Fibroblast of lung (primary cell): ENCODE data around the gene WDFY2.

Experiments
- CTCF ChIP-seq, 2 donors: IDR thresholded peaks in 1 of 2; conservative IDR thresholded peaks in 1 of 2; 1 replicate in 1 of 2; 2 replicates in 1 of 2; pipeline ENCODE4 v1.5.1; 2011 to 2012; ENCODE audit warnings: low read length in 2 of 2, control low read depth in 1 of 2, inconsistent platforms in 1 of 2, low read depth in 1 of 2, mild to moderate bottlenecking in 1 of 2
- EZH2 ChIP-seq: IDR thresholded peaks from 2 replicates; pipeline ENCODE4 v1.5.1; 2012; ENCODE audit warnings: low read length, control low read depth, mild to moderate bottlenecking; ENCODE audit errors: missing control alignments

GRCh38 chr13:51564671-51565070, 19.6 kb upstream of the WDFY2 start:
- no peak for TF ChIP-seq CTCF (conservative IDR thresholded peaks at IDR 0.05 in 1 of 2, IDR thresholded peaks at IDR 0.05 in 1 of 2; ENCODE audit: low read depth in 1 of 2, low read length in 2 of 2)
- TF ChIP-seq EZH2: no peak
